Brain microvascular endothelial cell (primary cell): ENCODE data around the gene G6PC2.

ENCODE experiments used
- DNase-seq: peaks from one replicate; pipeline ENCODE4 v3.0.0-alpha.2; 2020
- H3K27ac ChIP-seq: fragments of 250-450 bp; sonication (Bioruptor Pico); 2 replicates; pipeline ENCODE4 v1.5.1; 2020; ENCODE audit warnings: mild to moderate bottlenecking, moderate library complexity
- H3K27me3 ChIP-seq: fragments of 250-450 bp; sonication (Bioruptor Pico); replicated peaks from 2 replicates; pipeline ENCODE4 v1.5.1; 2020; ENCODE audit warnings: mild to moderate bottlenecking
- H3K36me3 ChIP-seq: fragments of 250-450 bp; sonication (Bioruptor Pico); replicated peaks from 2 replicates; pipeline ENCODE4 v1.5.1; 2020; ENCODE audit warnings: mild to moderate bottlenecking
- H3K4me3 ChIP-seq: 2 replicates; pipeline ENCODE4 v1.5.1; 2011; ENCODE audit warnings: low read depth, mild to moderate bottlenecking, control low read depth, low read length, moderate library complexity
- in situ Hi-C: cut with HindIII; loops from 2 replicates; pipeline ENCODE4 v1.10.0; 2017; ENCODE audit warnings: low sequenced_read_pairs, low pct_ligation_motif_present
- TF ChIP-seq, protein P1 (sequence below): IDR thresholded peaks from 2 replicates; pipeline ENCODE4 v1.5.1; 2011; ENCODE audit warnings: low read depth, mild to moderate bottlenecking, moderate library complexity, low read length, control low read depth, inconsistent platforms; ENCODE audit errors: missing control alignments

G6PC2 gene

DNA sequence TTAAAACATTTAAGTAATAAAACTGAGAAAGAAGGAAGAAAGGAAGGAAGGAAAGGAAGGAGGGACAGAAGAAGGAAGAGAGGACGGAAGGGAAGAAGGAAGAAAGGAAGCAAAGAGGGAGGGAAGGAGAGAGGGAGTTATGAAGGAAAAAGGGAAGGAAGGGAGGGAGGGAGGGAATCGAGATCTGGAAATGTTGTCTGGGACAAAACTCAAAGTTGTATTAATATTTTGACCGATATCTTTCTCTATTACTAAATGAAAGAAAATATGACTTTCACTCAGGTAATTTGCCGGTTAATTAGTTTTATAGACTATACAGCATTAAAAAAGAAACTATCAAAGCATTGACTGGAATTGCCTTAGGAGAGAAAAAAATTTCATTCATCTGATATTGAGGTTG is 44.4 kb downstream of the G6PC2 start:
- H3K27ac ChIP-seq: no peak overlapping the region
- no peak for DNase-seq
- H3K4me3 ChIP-seq: no peak overlapping the region
- H3K36me3 ChIP-seq: no peaks in the 10 kb centered on the region
- no peaks in the 10 kb centered on the region for H3K27me3 ChIP-seq
- TF ChIP-seq, protein P1, sequence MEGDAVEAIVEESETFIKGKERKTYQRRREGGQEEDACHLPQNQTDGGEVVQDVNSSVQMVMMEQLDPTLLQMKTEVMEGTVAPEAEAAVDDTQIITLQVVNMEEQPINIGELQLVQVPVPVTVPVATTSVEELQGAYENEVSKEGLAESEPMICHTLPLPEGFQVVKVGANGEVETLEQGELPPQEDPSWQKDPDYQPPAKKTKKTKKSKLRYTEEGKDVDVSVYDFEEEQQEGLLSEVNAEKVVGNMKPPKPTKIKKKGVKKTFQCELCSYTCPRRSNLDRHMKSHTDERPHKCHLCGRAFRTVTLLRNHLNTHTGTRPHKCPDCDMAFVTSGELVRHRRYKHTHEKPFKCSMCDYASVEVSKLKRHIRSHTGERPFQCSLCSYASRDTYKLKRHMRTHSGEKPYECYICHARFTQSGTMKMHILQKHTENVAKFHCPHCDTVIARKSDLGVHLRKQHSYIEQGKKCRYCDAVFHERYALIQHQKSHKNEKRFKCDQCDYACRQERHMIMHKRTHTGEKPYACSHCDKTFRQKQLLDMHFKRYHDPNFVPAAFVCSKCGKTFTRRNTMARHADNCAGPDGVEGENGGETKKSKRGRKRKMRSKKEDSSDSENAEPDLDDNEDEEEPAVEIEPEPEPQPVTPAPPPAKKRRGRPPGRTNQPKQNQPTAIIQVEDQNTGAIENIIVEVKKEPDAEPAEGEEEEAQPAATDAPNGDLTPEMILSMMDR: no peak
- in situ Hi-C loops: no loop called here

- Histone ChIP-seq H3K27me3 (no peaks in the 10 kb centered on the region), H3K4me3 (no peak overlapping the region), H3K36me3 (no peaks in the 10 kb centered on the region), H3K27ac (no peak overlapping the region)
- no peak for DNase-seq
- TF ChIP-seq, protein P1: peak; percentile 77
- in situ Hi-C loops: no loop called here
Observed at GRCh38 chr2:168948621-168949212, 47.6 kb downstream of the G6PC2 start.

GRCh38 chr2:168949324-168949723 is 48.2 kb downstream of the G6PC2 start:
- H3K27me3 ChIP-seq: no peaks in the 10 kb centered on the region
- H3K4me3 ChIP-seq: no peak overlapping the region
- in situ Hi-C loops: no loop called here
- H3K27ac ChIP-seq: no peak overlapping the region
- H3K36me3 ChIP-seq: no peaks in the 10 kb centered on the region
- TF ChIP-seq, protein P1: no peak
- DNase-seq: no peak

DNA sequence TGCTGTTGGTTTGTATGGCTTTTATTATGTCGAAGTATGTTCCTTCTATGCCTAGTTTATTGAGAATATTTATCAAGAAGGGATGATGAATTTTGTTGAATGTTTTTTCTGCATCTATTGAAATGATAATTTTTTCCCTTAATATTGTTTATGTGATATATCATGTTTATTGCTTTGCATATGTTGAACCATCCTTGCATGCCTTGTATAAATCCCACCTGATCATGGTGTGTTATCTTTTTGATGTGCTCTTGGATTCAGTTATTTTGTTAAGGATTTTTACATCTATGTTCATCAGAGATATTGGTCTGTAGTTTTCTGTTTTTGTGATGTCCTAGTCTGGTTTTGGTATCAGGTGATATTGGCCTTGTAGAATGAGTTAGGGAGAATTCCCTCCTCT is 50.8 kb downstream of the G6PC2 start:
- no peak overlapping the region for H3K4me3 ChIP-seq
- H3K27ac ChIP-seq: no peak overlapping the region
- in situ Hi-C loops: loop anchor here (25.0 kb wide), 1 partner anchor 185 kb away; no protein-coding TSS in a partner anchor
- H3K27me3 ChIP-seq: no peaks in the 10 kb centered on the region
- no peaks in the 10 kb centered on the region for H3K36me3 ChIP-seq
- TF ChIP-seq, protein P1: no peak
- no peak for DNase-seq

GRCh38 chr2:168952424-168952823 is 51.3 kb downstream of the G6PC2 start:
- Histone ChIP-seq H3K4me3 (no peak overlapping the region), H3K36me3 (no peaks in the 10 kb centered on the region), H3K27ac (no peak overlapping the region), H3K27me3 (no peaks in the 10 kb centered on the region)
- in situ Hi-C loops: loop anchor here (25.0 kb wide), 1 partner anchor 185 kb away; no protein-coding TSS in a partner anchor
- TF ChIP-seq, protein P1: no peak
- DNase-seq: no peak

GRCh38 chr2:168954256-168954655 is 53.2 kb downstream of the G6PC2 start:
- H3K4me3 ChIP-seq: no peak overlapping the region
- H3K27me3 ChIP-seq: no peaks in the 10 kb centered on the region
- no peak overlapping the region for H3K27ac ChIP-seq
- TF ChIP-seq, protein P1: no peak
- in situ Hi-C loops: loop anchor here (25.0 kb wide), 1 partner anchor 183 kb away; no protein-coding TSS in a partner anchor
- DNase-seq: no peak
- no peaks in the 10 kb centered on the region for H3K36me3 ChIP-seq
